KMS-11 (cell line): ENCODE measurements around the gene TSPAN14.

ENCODE experiments used
- H2AFZ ChIP-seq: fragments of 200-600 bp; sonication (generic); 2 replicates; pipeline ENCODE4 v1.6.1; 2016; ENCODE audit warnings: antibody characterized with exemption, mixed run types, low read depth
- H3K27ac ChIP-seq: fragments of 200-600 bp; sonication (generic); 2 replicates; pipeline ENCODE4 v1.6.1; 2016; ENCODE audit warnings: mild to moderate bottlenecking, mixed run types
- H3K27me3 ChIP-seq: fragments of 200-600 bp; sonication (generic); 2 replicates; pipeline ENCODE4 v1.6.1; 2017; ENCODE audit warnings: mild to moderate bottlenecking, low read depth, mixed run types, moderate library complexity; ENCODE audit not compliant: insufficient read depth
- H3K36me3 ChIP-seq: fragments of 200-600 bp; sonication (generic); 2 replicates; pipeline ENCODE4 v1.6.1; 2017; ENCODE audit warnings: mild to moderate bottlenecking, mixed run types; ENCODE audit not compliant: insufficient read depth
- H3K4me1 ChIP-seq: fragments of 200-600 bp; sonication (generic); 2 replicates; pipeline ENCODE4 v1.6.1; 2016; ENCODE audit warnings: mild to moderate bottlenecking, low read depth, mixed run types; ENCODE audit not compliant: poor library complexity, severe bottlenecking
- H3K4me2 ChIP-seq: fragments of 200-600 bp; sonication (generic); 2 replicates; pipeline ENCODE4 v1.7.0; 2016; ENCODE audit warnings: mild to moderate bottlenecking, mixed run types
- H3K4me3 ChIP-seq: fragments of 200-600 bp; sonication (generic); IDR thresholded peaks from 2 replicates; pipeline ENCODE4 v1.6.1; 2017; ENCODE audit warnings: low read depth, low read length, mixed read lengths; ENCODE audit not compliant: insufficient read depth
- H3K79me2 ChIP-seq: fragments of 200-600 bp; sonication (generic); 2 replicates; pipeline ENCODE4 v1.6.1; 2016; ENCODE audit warnings: low read depth, mixed run types; ENCODE audit not compliant: insufficient read depth
- H3K9ac ChIP-seq: fragments of 200-600 bp; sonication (generic); 2 replicates; pipeline ENCODE4 v1.6.1; 2016; ENCODE audit warnings: mild to moderate bottlenecking, mixed run types
- H4K20me1 ChIP-seq: fragments of 200-600 bp; sonication (generic); 2 replicates; pipeline ENCODE4 v1.6.1; 2016; ENCODE audit warnings: mild to moderate bottlenecking, mixed run types; ENCODE audit not compliant: insufficient read depth
- CTCF ChIP-seq: fragments of 200-600 bp; sonication (generic); conservative IDR thresholded peaks from 2 replicates; pipeline ENCODE4 v1.6.1; 2017; ENCODE audit warnings: low read depth, mild to moderate bottlenecking, antibody characterized with exemption, low read length, moderate library complexity, mixed read lengths

Gene TSPAN14

GRCh38 chr10:80451132-80451531, 3.0 kb upstream of the TSPAN14 start:
- H3K79me2 ChIP-seq = peaks cover 3% of the 10 kb centered on the region; the same call in 1 of the 2 replicates
- no peak overlapping the region for H2AFZ ChIP-seq
- H3K27ac ChIP-seq = no peak overlapping the region
- H3K4me3 ChIP-seq = no peak overlapping the region
- H3K27me3 ChIP-seq = no peaks in the 10 kb centered on the region
- no peaks in the 10 kb centered on the region for H4K20me1 ChIP-seq
- no peak overlapping the region for H3K9ac ChIP-seq
- no peaks in the 10 kb centered on the region for H3K36me3 ChIP-seq
- H3K4me2 ChIP-seq = no peak overlapping the region
- peaks cover 16% of the 10 kb centered on the region for H3K4me1 ChIP-seq
- TF ChIP-seq CTCF = no peak

- TF ChIP-seq CTCF = no peak
- no peak overlapping the region for H3K9ac ChIP-seq
- H3K27me3 ChIP-seq = no peaks in the 10 kb centered on the region
- peaks cover 12% of the 10 kb centered on the region; the same call in 1 of the 2 replicates for H3K79me2 ChIP-seq
- no peaks in the 10 kb centered on the region for H4K20me1 ChIP-seq
- peaks cover 25% of the 10 kb centered on the region for H3K4me1 ChIP-seq
- H2AFZ ChIP-seq = no peak overlapping the region
- no peaks in the 10 kb centered on the region for H3K36me3 ChIP-seq
- no peak overlapping the region for H3K4me2 ChIP-seq
- no peak overlapping the region for H3K4me3 ChIP-seq
- H3K27ac ChIP-seq = no peak overlapping the region
These were observed 2.0 kb upstream of the TSPAN14 start for GRCh38 chr10:80452069-80452468.

GRCh38 chr10:80452640-80453039, 1.5 kb upstream of the TSPAN14 start:
- Histone ChIP-seq H2AFZ (no peak overlapping the region), H3K27me3 (no peaks in the 10 kb centered on the region), H3K4me2 (no peak overlapping the region), H4K20me1 (no peaks in the 10 kb centered on the region), H3K4me1 (peaks cover 28% of the 10 kb centered on the region), H3K4me3 (no peak overlapping the region), H3K79me2 (peaks cover 18% of the 10 kb centered on the region; the same call in 1 of the 2 replicates), H3K27ac (no peak overlapping the region), H3K9ac (no peak overlapping the region), H3K36me3 (no peaks in the 10 kb centered on the region)
- no peak for TF ChIP-seq CTCF

- Histone ChIP-seq H3K4me1 (peaks cover 34% of the 10 kb centered on the region), H3K36me3 (no peaks in the 10 kb centered on the region), H3K27me3 (no peaks in the 10 kb centered on the region), H3K9ac (peak overlapping the region; percentile 49; the same call in 1 of the 2 replicates), H3K79me2 (peaks cover 20% of the 10 kb centered on the region; the same call in 1 of the 2 replicates), H4K20me1 (no peaks in the 10 kb centered on the region), H3K4me3 (no peak overlapping the region), H3K4me2 (peak overlapping the region; percentile 58), H3K27ac (no peak overlapping the region), H2AFZ (peak overlapping the region; percentile 90; the same call in 1 of the 2 replicates)
- TF ChIP-seq CTCF = no peak
These were observed 861 bp upstream of the TSPAN14 start for GRCh38 chr10:80453056-80453841.
